ENCODE data around the gene ZNF444. TPM values are rescaled to one million over a fixed set of nuclear protein-coding genes. Genes with fewer than 3 reads are reported as not detected.

ZNF444 gene
- total and polyA plus RNA-seq, 2 of the 8 experiments (the other 6 are each of a cell fraction or from before 2014, with no cell fraction given), result 49.5 to 54.5 TPM

GRCh38 chr19:56156768-56157167 lies 15.7 kb downstream of the ZNF444 start (continued):
- TF ChIP-seq MAFK (IDR thresholded peaks at IDR 0.05; ENCODE audit: low read depth, low read length) (no peak), BRCA1 (IDR thresholded peaks at IDR 0.05; ENCODE audit: low read depth, low read length) (no peak), CHD7 (IDR thresholded peaks at IDR 0.05; ENCODE audit: insufficient replicate concordance, low read length) (no peak), YY1 (IDR thresholded peaks at IDR 0.05; ENCODE audit: low read depth, low read length) (no peak), EGR1 (IDR thresholded peaks at IDR 0.05; ENCODE audit: borderline replicate concordance, low read depth, low read length) (no peak), RXRA (IDR thresholded peaks at IDR 0.05; ENCODE audit: insufficient read depth, low read depth, low read length) (no peak)

Data from H1 (cell line).